ENCODE measurements around the gene BNIPL. TPM values are rescaled to one million over a fixed set of nuclear protein-coding genes. Genes with fewer than 3 reads are reported as not detected.

BNIPL gene
- total RNA-seq, 2 donors from 2014 or later = 0.89 to 3.1 TPM

GRCh38 chr1:151062741-151063371, 26.5 kb downstream of the BNIPL start:
- DNase-seq (ENCODE audit: low spot score in 2 of 2) = no peak
- Mint-ChIP-seq H3K9me3 (no peaks in the 10 kb centered on the region), H3K27ac (no peak overlapping the region), H3K36me3 (peaks cover 18 to 20% of the 10 kb centered on the region in 2 donors)
- no peak for ATAC-seq

GRCh38 chr1:151065089-151065645, 28.8 kb downstream of the BNIPL start:
- Mint-ChIP-seq H3K36me3 (peaks cover 2% of the 10 kb centered on the region in 2 donors), H3K27ac (no peak overlapping the region), H3K9me3 (no peaks in the 10 kb centered on the region)
- no peak for DNase-seq (ENCODE audit: low spot score in 2 of 2)
- ATAC-seq = no peak

- ATAC-seq = no peak
- H3K27ac Mint-ChIP-seq = no peak overlapping the region
- no peaks in the 10 kb centered on the region for H3K9me3 Mint-ChIP-seq
- peaks cover 7 to 10% of the 10 kb centered on the region in 2 donors for H3K36me3 Mint-ChIP-seq
- peak in 1 of 2 donors; percentile 9 for DNase-seq (ENCODE audit: low spot score in 2 of 2)
These were observed 30.8 kb downstream of the BNIPL start for GRCh38 chr1:151067185-151067584.

GRCh38 chr1:151069103-151069486, 32.7 kb downstream of the BNIPL start:
- Mint-ChIP-seq H3K36me3 (peaks cover 7 to 10% of the 10 kb centered on the region in 2 donors), H3K27ac (peak overlapping the region; percentile 99 to 100), H3K9me3 (no peaks in the 10 kb centered on the region)
- ATAC-seq (no peak), DNase-seq (ENCODE audit: low spot score in 2 of 2) (no peak)

DNA sequence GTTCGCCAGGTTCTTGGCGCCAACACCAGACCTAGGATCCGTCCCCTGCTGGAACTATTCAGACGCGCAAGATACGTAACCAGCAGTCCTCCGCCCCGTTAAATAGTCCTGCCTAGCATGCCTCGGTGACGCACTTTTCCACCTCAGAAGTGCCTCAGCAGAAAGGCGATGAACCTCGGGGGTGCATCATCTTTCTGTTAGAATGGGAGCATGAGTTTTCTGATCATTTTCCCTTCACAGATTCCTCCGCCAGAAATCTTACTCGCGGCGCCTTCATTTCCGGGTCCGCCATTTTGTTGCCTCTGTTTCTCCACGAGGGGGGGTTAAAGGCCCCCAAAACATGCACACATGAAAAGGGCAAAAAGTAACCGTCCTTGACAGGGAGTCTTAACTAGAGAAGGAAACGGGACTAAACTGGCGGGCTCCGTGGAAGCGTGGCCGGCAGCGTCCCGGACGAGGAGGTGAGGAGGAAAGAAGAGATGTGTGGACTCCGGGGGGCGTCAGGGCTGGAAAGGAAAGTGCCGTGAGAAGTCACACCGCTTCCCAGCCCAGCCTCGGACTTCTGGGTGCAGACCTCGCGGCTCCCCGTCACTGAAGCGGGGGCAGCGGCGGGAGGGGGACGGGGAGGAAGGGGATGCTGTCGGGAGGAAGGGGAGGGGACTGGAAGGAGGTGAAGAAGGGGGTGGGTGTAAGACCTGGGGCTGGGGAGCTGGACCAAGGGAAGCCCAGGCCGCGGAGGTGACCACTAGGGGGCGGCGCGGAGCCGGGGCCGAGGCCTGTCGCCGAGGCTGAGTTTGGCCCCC, 34.3 kb downstream of the BNIPL start, which contains the start of gene GABPB2:
TSS of gene GABPB2 (plus strand) at position 288 of the 803 bp plus-strand sequence. CDS start 17,429 bp downstream, outside the sequence.
- ATAC-seq (peak; percentile 91 to 92), DNase-seq (ENCODE audit: low spot score in 2 of 2) (peak; percentile 88 to 96)
- Mint-ChIP-seq H3K9me3 (no peaks in the 10 kb centered on the region), H3K27ac (peak within 1 kb of the TSS; percentile 99 to 100), H3K36me3 (peaks cover 7 to 10% of the 10 kb centered on the region in 2 donors)

- H3K36me3 Mint-ChIP-seq = peaks cover 7 to 10% of the 10 kb centered on the region in 2 donors
- no peak for ATAC-seq
- no peaks in the 10 kb centered on the region for H3K9me3 Mint-ChIP-seq
- H3K27ac Mint-ChIP-seq = peak overlapping the region in 1 of 2 donors; percentile 99
- no peak for DNase-seq (ENCODE audit: low spot score in 2 of 2)
These were observed 35.8 kb downstream of the BNIPL start for GRCh38 chr1:151072224-151072623.

DNA sequence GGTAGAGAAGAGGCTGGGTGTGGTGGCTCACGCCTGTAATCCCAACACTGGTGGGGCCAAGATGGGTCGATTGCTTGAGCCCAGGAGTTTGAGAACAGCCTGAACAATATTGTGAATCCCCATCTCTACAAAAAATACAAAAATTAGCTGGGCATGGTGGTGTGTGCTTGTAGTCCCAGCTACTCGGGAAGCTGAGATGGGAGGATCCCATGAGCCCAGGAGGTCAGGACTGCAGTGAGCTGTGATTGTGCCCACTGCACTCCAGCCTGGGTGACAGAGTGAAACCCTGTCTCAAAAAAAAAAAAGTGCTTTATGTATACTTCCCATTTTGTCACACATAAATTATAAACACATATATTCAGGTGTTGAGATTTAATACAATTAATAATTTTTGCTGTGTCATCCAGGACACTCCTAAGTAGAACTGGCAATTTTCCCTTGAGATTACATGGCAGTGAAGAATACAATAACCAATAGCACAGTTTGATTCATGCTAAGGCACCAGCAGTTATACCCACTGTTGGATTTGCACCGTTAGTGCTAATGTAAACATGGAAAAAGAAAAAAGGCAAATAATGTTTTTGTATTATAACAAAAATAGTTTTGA, 49.7 kb downstream of the BNIPL start:
- no peak overlapping the region for H3K27ac Mint-ChIP-seq
- no peaks in the 10 kb centered on the region for H3K36me3 Mint-ChIP-seq
- ATAC-seq = no peak

More for the DNA sequence above, 49.7 kb downstream of the BNIPL start:
- H3K9me3 Mint-ChIP-seq = no peaks in the 10 kb centered on the region
- no peak for DNase-seq (ENCODE audit: low spot score in 2 of 2)

Other genes starting within 250 kb of the BNIPL start
- 1 to 10 TPM; 3.1 to 3.3 TPM for gene CTSK, start 228.3 kb upstream of the BNIPL start, total RNA-seq
- gene ARNT, start 160.0 kb upstream of the BNIPL start, total RNA-seq = 10 to 100 TPM; 37.0 to 61.1 TPM
- gene CTXND2, start 149.4 kb upstream of the BNIPL start, total RNA-seq = not detected
- gene SETDB1, start 110.2 kb upstream of the BNIPL start, total RNA-seq = 10 to 100 TPM; 57.4 to 73.6 TPM
- gene CERS2, start 61.8 kb upstream of the BNIPL start, total RNA-seq = 100 to 1,000 TPM; 110 to 134 TPM
- gene ANXA9, start 54.3 kb upstream of the BNIPL start, total RNA-seq = not detected
- gene MINDY1, start 29.7 kb upstream of the BNIPL start, total RNA-seq = 10 to 100 TPM; 23.3 to 32.3 TPM
- gene PRUNE1, start 28.1 kb upstream of the BNIPL start, total RNA-seq = 10 to 100 TPM; 18.0 to 20.7 TPM
- 1 to 10 TPM in 1 of 2 donors, under 1 TPM in 1; 0.91 to 1.0 TPM for gene C1orf56, start 11.2 kb downstream of the BNIPL start, total RNA-seq
- gene CDC42SE1, start 23.0 kb downstream of the BNIPL start, total RNA-seq = 100 to 1,000 TPM; 104 to 166 TPM
- 1 to 10 TPM; 5.6 TPM for gene MLLT11, start 23.8 kb downstream of the BNIPL start, total RNA-seq
- 10 to 100 TPM in 1 of 2 donors, 1 to 10 TPM in 1; 5.6 to 14.1 TPM for gene GABPB2, start 34.2 kb downstream of the BNIPL start, total RNA-seq
- 1 to 10 TPM; 2.8 to 7.1 TPM for gene SEMA6C, start 110.0 kb downstream of the BNIPL start, total RNA-seq
- gene TNFAIP8L2, start 120.1 kb downstream of the BNIPL start, total RNA-seq = 10 to 100 TPM in 1 of 2 donors, 1 to 10 TPM in 1; 6.9 to 18.5 TPM
- gene LYSMD1, start 129.3 kb downstream of the BNIPL start, total RNA-seq = 10 to 100 TPM in 1 of 2 donors, 1 to 10 TPM in 1; 3.8 to 36.1 TPM
- 10 to 100 TPM; 62.3 to 83.9 TPM for gene SCNM1, start 129.6 kb downstream of the BNIPL start, total RNA-seq
- gene TMOD4, start 139.4 kb downstream of the BNIPL start, total RNA-seq = under 1 TPM; 0.77 to 0.78 TPM
- gene VPS72, start 153.6 kb downstream of the BNIPL start, total RNA-seq = 10 to 100 TPM; 61.3 to 67.0 TPM
- gene PIP5K1A, start 162.0 kb downstream of the BNIPL start, total RNA-seq = 100 to 1,000 TPM in 1 of 2 donors, 10 to 100 TPM in 1; 88.0 to 137 TPM
- gene PSMD4, start 218.1 kb downstream of the BNIPL start, total RNA-seq = 100 to 1,000 TPM; 185 to 189 TPM
- gene ZNF687, start 245.7 kb downstream of the BNIPL start, total RNA-seq = 10 to 100 TPM; 28.0 to 29.0 TPM

Data from activated naive CD4-positive, alpha-beta T cell treated with anti-CD3 and anti-CD28 coated beads, Interleukin-2, amount 50 U/mL, for 72 hours (primary cell).